Heart right ventricle (tissue), 16 donors: ENCODE measurements around the gene HES5. TPM values are rescaled to one million over a fixed set of nuclear protein-coding genes. Genes with fewer than 3 reads are reported as not detected.

Experiments
- ATAC-seq, 8 donors: fragments of 200-7000 bp; cut with Tn5 transposase; one replicate each; pipeline ENCODE4 v1.9.1; 2020; ENCODE audit warnings: mild to moderate bottlenecking in 8 of 8, moderate library complexity in 8 of 8, moderate number of reproducible peaks in 1 of 8
- DNase-seq, 2 donors: peaks; one replicate each; pipeline ENCODE4 v3.0.0-alpha.2; 2020
- H3K27ac ChIP-seq, 10 donors: fragments of 200-600 bp; sonication (generic) in 2 of 10; one replicate each; pipeline versions ENCODE4 v1.5.0 to v1.8.0; 2020 to 2022; ENCODE audit warnings: mild to moderate bottlenecking in 3 of 10
- H3K27me3 ChIP-seq, 7 donors: fragments of 200-600 bp; one replicate each; pipeline ENCODE4 v1.8.0; 2021 to 2022; ENCODE audit warnings: mild to moderate bottlenecking in 2 of 7
- H3K36me3 ChIP-seq, 9 donors: fragments of 200-600 bp; sonication (generic) in 1 of 9; one replicate each; pipeline versions ENCODE4 v1.5.0 to v1.8.0; 2020 to 2022; ENCODE audit warnings: mild to moderate bottlenecking in 2 of 9
- H3K4me1 ChIP-seq, 9 donors: fragments of 200-600 bp; sonication (generic) in 1 of 9; one replicate each; pipeline versions ENCODE4 v1.5.0 to v1.8.0; 2020 to 2022; ENCODE audit warnings: mild to moderate bottlenecking in 4 of 9
- H3K4me3 ChIP-seq, 10 donors: fragments of 200-600 bp; sonication (generic) in 2 of 10; one replicate each; pipeline versions ENCODE4 v1.5.0 to v1.8.0; 2020 to 2022; ENCODE audit warnings: mild to moderate bottlenecking in 7 of 10, moderate library complexity in 2 of 10
- H3K9me3 ChIP-seq, 11 donors: fragments of 200-600 bp in 10 of 11; sonication (generic) in 2 of 11; one replicate each; pipeline versions ENCODE4 v1.5.0 to v1.8.0; 2013 to 2022; ENCODE audit warnings: mild to moderate bottlenecking in 2 of 11, control low read depth in 1 of 11, moderate library complexity in 1 of 11
- WGBS, 2 donors: extraction: QIAGEN DNeasy Blood & Tissue Kit; methylation state at CpG; one replicate each; pipeline ENCODE4 v1.1.7; 2013; ENCODE audit warnings: inconsistent platforms in 1 of 2; 5-methylcytosine and 5-hydroxymethylcytosine counted together
- intact Hi-C, 10 donors: fragments of 100-400 bp; cut with DNase I; formaldehyde crosslinking; loops; one replicate each; pipeline versions ENCODE4 v1.11.1 to v1.14.2; 2022
- polyA plus RNA-seq, 2 donors: library from polyadenylated mRNA; stranded (reverse); fragments of 200-250 nt; gene quantifications; one replicate each; pipeline ENCODE4 v1.2.3, GENCODE V29; 2013
- total RNA-seq, 10 donors: library from RNA; stranded (reverse); fragmentation: NEBNext Ultra II Directional in 3 of 10; extraction: Animal tissue kit (Norgen Biotek cat#: 25700) in 3 of 10; gene quantifications; one replicate each; pipeline versions ENCODE4 v1.2.1 to v1.2.4, GENCODE V29; 2021 to 2023
- TF ChIP-seq, protein P1 (sequence below), 9 donors: fragments of 200-600 bp; sonication (generic) in 2 of 9; IDR thresholded peaks; one replicate each; pipeline versions ENCODE4 v1.5.0 to v1.8.0; 2021 to 2022; ENCODE audit warnings: antibody characterized with exemption in 9 of 9, mild to moderate bottlenecking in 5 of 9, moderate library complexity in 1 of 9
- donor health status: Arrhythmogenic right ventricular cardiomyopathy.
- donor health status: ischemic (EF 13 %, LVEDD 7.1; RV severe dilation, severe dysfunction).
- donor health status: healthy with polysubstance abuse.
- donor health status: DM: no; HTN: yes; CAD: no.
- donor health status: DM: no; HTN: no; CAD: no.
- donor health status: ischemic (EF 25% LVEDD 6.9; RV normal size, moderate dysfunction).
- donor health status: ischemic (EF 25% LVEDD 5.7; RV mildly dilated, moderate dysfunction).
- donor health status: healthy.
- donor health status: DM: yes; HTN: yes; CAD: no.
- donor health status: Ischemic cardiomyopathy.
- donor health status: ischemic (EF 35%, LVEDD 5.7; RV mildly dilated, moderate dysfunction).
- donor health status: nonischemic (EF 11% LVEDD 7.7; RV severe dilation, severe dysfunction).
- donor health status: DM: yes; HTN: yes; CAD: no.
- donor health status: PGD.
- donor health status: ischemic (EF 29% LVEDD 5.4; RV normal size, mild dysfunction).
- donor health status: nonischemic (EF 23%, LVEDD 6.1; RV moderate dilation, normal function).

HES5 gene
- total and polyA plus RNA-seq, 12 donors: 0.51 to 3.1 (median 1.2) TPM; not detected in 1

DNA sequence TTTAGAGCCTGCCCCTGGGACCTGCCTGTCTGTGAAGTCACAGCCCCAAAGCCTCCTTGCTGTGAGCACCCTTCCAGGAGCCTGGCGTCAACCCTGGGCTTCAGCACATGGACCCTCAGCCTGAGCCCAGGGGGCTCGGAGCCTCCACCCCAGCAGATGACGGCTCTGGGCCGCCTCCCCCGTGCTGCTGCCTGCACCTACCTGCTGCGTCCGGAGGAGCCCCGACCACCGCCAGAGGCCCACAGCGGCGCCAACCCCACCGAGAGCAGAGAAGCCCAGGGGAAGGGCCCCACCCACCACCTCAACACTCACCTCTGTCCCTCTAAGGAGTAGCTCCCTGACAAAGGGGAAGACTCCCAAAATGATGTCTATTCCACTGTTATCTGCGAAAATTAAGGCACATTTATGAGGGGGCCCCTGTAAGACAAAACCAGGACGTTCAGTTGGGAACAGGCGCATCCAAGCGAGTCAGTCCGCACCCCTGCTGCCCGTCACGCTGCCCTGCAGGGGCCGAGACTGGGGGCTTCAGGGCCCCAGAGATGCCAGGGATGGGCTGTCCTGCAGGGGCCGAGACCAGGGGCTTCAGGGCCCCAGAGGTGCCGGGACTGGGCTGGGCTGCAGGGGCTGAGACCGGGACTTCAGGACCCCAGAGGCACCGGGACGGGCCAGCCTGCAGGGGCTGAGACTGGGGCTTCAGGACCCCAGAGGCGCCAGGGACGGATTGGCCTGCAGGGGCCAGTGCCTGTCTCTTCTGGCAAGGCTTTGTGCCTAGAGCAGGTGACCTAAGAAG, 19.5 kb downstream of the HES5 start:
- Histone ChIP-seq H3K36me3 (peaks cover 12 to 84% (median 48%) of the 10 kb centered on the region in 9 donors), H3K4me1 (peaks cover 0 to 17% (median 7%) of the 10 kb centered on the region in 9 donors), H3K27me3 (no peaks in the 10 kb centered on the region), H3K9me3 (no peaks in the 10 kb centered on the region), H3K27ac (no peak overlapping the region), H3K4me3 (no peak overlapping the region)
- DNase-seq: no peak
- TF ChIP-seq, protein P1, sequence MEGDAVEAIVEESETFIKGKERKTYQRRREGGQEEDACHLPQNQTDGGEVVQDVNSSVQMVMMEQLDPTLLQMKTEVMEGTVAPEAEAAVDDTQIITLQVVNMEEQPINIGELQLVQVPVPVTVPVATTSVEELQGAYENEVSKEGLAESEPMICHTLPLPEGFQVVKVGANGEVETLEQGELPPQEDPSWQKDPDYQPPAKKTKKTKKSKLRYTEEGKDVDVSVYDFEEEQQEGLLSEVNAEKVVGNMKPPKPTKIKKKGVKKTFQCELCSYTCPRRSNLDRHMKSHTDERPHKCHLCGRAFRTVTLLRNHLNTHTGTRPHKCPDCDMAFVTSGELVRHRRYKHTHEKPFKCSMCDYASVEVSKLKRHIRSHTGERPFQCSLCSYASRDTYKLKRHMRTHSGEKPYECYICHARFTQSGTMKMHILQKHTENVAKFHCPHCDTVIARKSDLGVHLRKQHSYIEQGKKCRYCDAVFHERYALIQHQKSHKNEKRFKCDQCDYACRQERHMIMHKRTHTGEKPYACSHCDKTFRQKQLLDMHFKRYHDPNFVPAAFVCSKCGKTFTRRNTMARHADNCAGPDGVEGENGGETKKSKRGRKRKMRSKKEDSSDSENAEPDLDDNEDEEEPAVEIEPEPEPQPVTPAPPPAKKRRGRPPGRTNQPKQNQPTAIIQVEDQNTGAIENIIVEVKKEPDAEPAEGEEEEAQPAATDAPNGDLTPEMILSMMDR (IDR thresholded peaks at IDR 0.05): no peak
- ATAC-seq: no peak
- intact Hi-C loops: no loop called here
- 94 to 96% methylated on average over 27 of the region's 27 CpGs for WGBS, 2 donors

DNA sequence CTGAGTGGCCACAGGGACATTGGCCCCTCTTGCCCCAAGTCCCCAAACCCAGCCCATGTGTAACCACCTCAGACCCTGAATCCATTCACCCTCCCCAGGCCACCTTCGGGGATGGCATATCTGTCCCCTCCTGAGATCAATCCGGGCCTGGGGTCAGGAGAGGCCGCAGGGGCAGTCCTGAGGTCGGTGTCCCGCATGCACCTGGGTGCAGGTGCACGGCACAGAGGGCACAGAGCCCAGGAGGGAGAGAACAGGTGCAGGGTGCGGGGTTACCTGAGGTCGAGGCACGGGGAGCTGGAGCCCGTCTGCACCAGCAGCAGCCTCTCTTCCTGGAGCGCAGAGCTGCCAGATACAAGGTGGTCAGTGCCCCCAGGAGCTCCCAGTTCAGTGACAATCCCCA, 20.5 kb downstream of the HES5 start:
- DNase-seq (no peak), ATAC-seq (no peak)
- peaks cover 0 to 7% (median 5%) of the 10 kb centered on the region in 7 donors for H3K27me3 ChIP-seq
- 93 to 96% methylated on average over 10 to 11 of the region's 11 CpGs for WGBS, 2 donors
- no peaks in the 10 kb centered on the region for H3K9me3 ChIP-seq
- H3K4me1 ChIP-seq: peaks cover 0 to 25% (median 12%) of the 10 kb centered on the region in 9 donors
- intact Hi-C loops: no loop called here
- no peak overlapping the region for H3K27ac ChIP-seq
- no peak overlapping the region for H3K4me3 ChIP-seq
- TF ChIP-seq, protein P1 (IDR thresholded peaks at IDR 0.05): no peak
- peaks cover 6 to 74% (median 48%) of the 10 kb centered on the region in 9 donors for H3K36me3 ChIP-seq

DNA sequence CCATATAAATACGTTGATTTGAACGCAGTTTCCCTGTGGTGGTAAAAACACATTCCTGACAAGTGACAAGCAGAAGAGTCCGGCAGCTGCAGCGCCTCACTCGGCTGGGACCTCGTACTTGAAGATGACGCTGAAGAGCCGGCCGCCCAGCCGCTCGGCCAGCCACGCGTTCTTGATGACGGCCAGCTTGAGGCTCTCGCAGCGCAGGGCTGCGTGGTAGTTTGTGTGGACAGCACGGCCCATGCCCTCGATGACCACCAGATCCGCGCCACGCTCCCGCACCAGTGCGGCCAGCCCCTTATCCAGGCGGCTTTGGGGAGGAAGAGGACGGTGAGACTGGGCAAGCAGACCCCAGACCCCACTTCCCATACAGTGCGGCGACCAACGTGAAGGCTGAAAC, 21.3 kb downstream of the HES5 start:
- DNase-seq (no peak), ATAC-seq (no peak)
- WGBS, 2 donors: 90 to 93% methylated on average over 24 to 29 of the region's 29 CpGs
- Histone ChIP-seq H3K27ac (no peak overlapping the region), H3K4me3 (no peak overlapping the region), H3K36me3 (peaks cover 6 to 67% (median 48%) of the 10 kb centered on the region in 9 donors), H3K27me3 (peaks cover 3 to 15% (median 14%) of the 10 kb centered on the region in 7 donors), H3K9me3 (no peaks in the 10 kb centered on the region), H3K4me1 (peaks cover 0 to 31% (median 12%) of the 10 kb centered on the region in 9 donors)
- TF ChIP-seq, protein P1 (IDR thresholded peaks at IDR 0.05): no peak
- intact Hi-C loops: no loop called here

DNA sequence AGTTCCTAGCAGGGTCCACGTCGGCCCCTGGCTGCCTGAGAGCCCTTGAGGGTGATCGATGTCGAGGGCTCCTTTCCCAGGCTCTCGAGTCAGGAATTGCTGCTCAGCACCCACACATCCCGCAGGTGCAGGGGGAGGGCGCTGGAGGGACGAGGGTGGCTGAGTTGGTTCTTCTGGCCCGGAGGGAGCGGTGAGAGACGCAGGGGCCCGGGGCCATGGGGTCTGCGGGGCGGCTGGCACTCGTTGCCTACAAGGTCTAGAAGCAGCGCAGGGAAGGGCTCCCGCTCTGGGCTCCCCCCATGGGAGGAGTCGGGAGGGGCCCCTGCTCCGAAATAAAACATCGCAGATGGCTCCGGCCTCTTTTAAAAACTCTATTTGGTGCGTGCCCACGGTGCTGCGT, 21.9 kb downstream of the HES5 start:
- DNase-seq (no peak), ATAC-seq (no peak)
- H3K36me3 ChIP-seq: peaks cover 6 to 61% (median 48%) of the 10 kb centered on the region in 9 donors
- intact Hi-C loops: no loop called here
- TF ChIP-seq, protein P1 (IDR thresholded peaks at IDR 0.05): no peak
- peaks cover 3 to 20% (median 19%) of the 10 kb centered on the region in 7 donors for H3K27me3 ChIP-seq
- no peaks in the 10 kb centered on the region for H3K9me3 ChIP-seq
- no peak overlapping the region for H3K27ac ChIP-seq
- 86 to 89% methylated on average over 24 of the region's 24 CpGs for WGBS, 2 donors
- no peak overlapping the region for H3K4me3 ChIP-seq
- peaks cover 0 to 31% (median 12%) of the 10 kb centered on the region in 9 donors for H3K4me1 ChIP-seq
